Gastroesophageal sphincter (tissue), 4 donors: ENCODE data around the gene METTL26. TPM values are rescaled to one million over a fixed set of nuclear protein-coding genes. Genes with fewer than 3 reads are reported as not detected.

ENCODE experiments used
- ATAC-seq: fragments of 150-250 bp; one replicate; pipeline ENCODE4 v1.9.1; 2016; ENCODE audit warnings: mild to moderate bottlenecking, moderate library complexity
- H3K27ac ChIP-seq, 4 donors: fragments of 200-600 bp; sonication (generic) in 3 of 4; 1 replicate in 3 of 4; 2 replicates in 1 of 4; pipeline ENCODE4 v1.5.1; 2016 to 2019
- H3K27me3 ChIP-seq: fragments of 200-600 bp; sonication (generic); one replicate; pipeline ENCODE4 v1.5.1; 2019
- H3K36me3 ChIP-seq, 2 donors: fragments of 200-600 bp; sonication (generic); one replicate each; pipeline ENCODE4 v1.5.1; 2019; ENCODE audit warnings: control low read depth in 1 of 2
- H3K4me1 ChIP-seq, 3 donors: fragments of 200-600 bp; sonication (generic); 1 replicate in 2 of 3; 2 replicates in 1 of 3; pipeline ENCODE4 v1.5.1; 2016 to 2019; ENCODE audit warnings: control low read depth in 2 of 3
- H3K4me3 ChIP-seq, 2 donors: fragments of 200-600 bp; sonication (generic); one replicate each; pipeline ENCODE4 v1.5.1; 2019; ENCODE audit warnings: mild to moderate bottlenecking in 1 of 2, moderate library complexity in 1 of 2
- H3K9me3 ChIP-seq, 3 donors: fragments of 200-600 bp; sonication (generic); one replicate each; pipeline ENCODE4 v1.5.1; 2017 to 2019; ENCODE audit warnings: control low read depth in 2 of 3
- EP300 ChIP-seq: sonication (generic); formaldehyde crosslinking; IDR thresholded peaks from one replicate; pipeline ENCODE4 v1.6.1; 2017; ENCODE audit warnings: antibody characterized with exemption, mild to moderate bottlenecking
- POLR2A ChIP-seq, 2 donors: fragments of 450-650 bp; IDR thresholded peaks; one replicate each; pipeline ENCODE4 v1.6.1; 2017; ENCODE audit warnings: antibody characterized with exemption in 2 of 2, mild to moderate bottlenecking in 2 of 2, moderate library complexity in 1 of 2
- POLR2AphosphoS5 ChIP-seq: sonication (generic); formaldehyde crosslinking; IDR thresholded peaks from one replicate; pipeline ENCODE4 v1.6.1; 2017; ENCODE audit warnings: antibody characterized with exemption
- WGBS, 2 donors: methylation state at CpG; one replicate each; pipeline ENCODE4 v1.1.5; 2018; ENCODE audit warnings: low coverage in 1 of 2; 5-methylcytosine and 5-hydroxymethylcytosine counted together
- total RNA-seq, 4 donors: library from RNA; depleted of rRNA; stranded (reverse); fragments of >200 nt; gene quantifications; one replicate each; pipeline ENCODE4 v1.1.0, GENCODE V29; 2016
- TF ChIP-seq, protein P1 (sequence below), 4 experiments: fragments of 200-600 bp in 2 of 4; fragments of 450-650 bp in 2 of 4; sonication (generic) in 1 of 4; IDR thresholded peaks; one replicate each; pipeline ENCODE4 v1.5.1; 2017 to 2019; ENCODE audit warnings: antibody characterized with exemption in 4 of 4, mild to moderate bottlenecking in 2 of 4, moderate library complexity in 2 of 4

Gene METTL26
- total RNA-seq, 4 donors from 2014 or later: 94.8 to 146 (median 112) TPM

DNA sequence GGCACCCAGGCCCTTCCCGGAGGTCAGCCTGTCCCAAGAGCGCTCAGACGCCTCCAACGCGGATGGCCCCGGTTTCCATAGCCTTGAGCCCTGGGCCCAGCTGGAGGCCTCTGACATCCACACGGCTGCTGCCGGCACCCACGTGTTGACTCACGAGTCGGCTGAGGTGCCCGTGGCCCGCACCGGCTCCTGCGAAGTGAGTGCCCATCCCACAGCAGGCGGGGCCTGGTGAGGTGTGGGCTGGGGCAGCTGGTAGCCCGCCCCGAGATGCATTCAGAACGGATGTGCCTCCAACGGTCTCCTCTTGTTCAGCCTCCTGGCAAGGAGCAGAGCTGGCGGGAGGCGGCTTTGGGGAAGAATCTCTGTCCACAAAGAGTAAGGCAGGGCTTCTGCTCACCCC, 15.7 kb upstream of the METTL26 start:
- Histone ChIP-seq H3K4me3 (no peak overlapping the region), H3K9me3 (no peaks in the 10 kb centered on the region), H3K27me3 (no peaks in the 10 kb centered on the region), H3K36me3 (peaks cover 0 to 52% of the 10 kb centered on the region in 2 donors), H3K4me1 (peaks cover 0 to 39% (median 21%) of the 10 kb centered on the region in 3 donors), H3K27ac (no peak overlapping the region)
- TF ChIP-seq, protein P1, sequence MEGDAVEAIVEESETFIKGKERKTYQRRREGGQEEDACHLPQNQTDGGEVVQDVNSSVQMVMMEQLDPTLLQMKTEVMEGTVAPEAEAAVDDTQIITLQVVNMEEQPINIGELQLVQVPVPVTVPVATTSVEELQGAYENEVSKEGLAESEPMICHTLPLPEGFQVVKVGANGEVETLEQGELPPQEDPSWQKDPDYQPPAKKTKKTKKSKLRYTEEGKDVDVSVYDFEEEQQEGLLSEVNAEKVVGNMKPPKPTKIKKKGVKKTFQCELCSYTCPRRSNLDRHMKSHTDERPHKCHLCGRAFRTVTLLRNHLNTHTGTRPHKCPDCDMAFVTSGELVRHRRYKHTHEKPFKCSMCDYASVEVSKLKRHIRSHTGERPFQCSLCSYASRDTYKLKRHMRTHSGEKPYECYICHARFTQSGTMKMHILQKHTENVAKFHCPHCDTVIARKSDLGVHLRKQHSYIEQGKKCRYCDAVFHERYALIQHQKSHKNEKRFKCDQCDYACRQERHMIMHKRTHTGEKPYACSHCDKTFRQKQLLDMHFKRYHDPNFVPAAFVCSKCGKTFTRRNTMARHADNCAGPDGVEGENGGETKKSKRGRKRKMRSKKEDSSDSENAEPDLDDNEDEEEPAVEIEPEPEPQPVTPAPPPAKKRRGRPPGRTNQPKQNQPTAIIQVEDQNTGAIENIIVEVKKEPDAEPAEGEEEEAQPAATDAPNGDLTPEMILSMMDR (IDR thresholded peaks at IDR 0.05): no peak
- TF ChIP-seq EP300: no peak
- ATAC-seq: no peak
- no CpG with 5 or more reads among the region's 22 CpGs for WGBS, 2 donors

GRCh38 chr16:649631-650030, 13.5 kb upstream of the METTL26 start:
- no CpG with 5 or more reads among the region's 44 CpGs for WGBS, 2 donors
- Histone ChIP-seq H3K36me3 (peaks cover 0 to 34% of the 10 kb centered on the region in 2 donors), H3K27me3 (no peaks in the 10 kb centered on the region), H3K27ac (peak overlapping the region in 3 of 4 donors; percentile 87 to 93 (median 89)), H3K4me3 (peak overlapping the region; percentile 90 to 92), H3K4me1 (peaks cover 0 to 61% (median 28%) of the 10 kb centered on the region in 3 donors), H3K9me3 (no peaks in the 10 kb centered on the region)
- no peak for ATAC-seq
- TF ChIP-seq POLR2A (IDR thresholded peaks at IDR 0.05): no peak
- TF ChIP-seq, protein P1 (IDR thresholded peaks at IDR 0.05): no peak
- no peak for TF ChIP-seq POLR2AphosphoS5

- Histone ChIP-seq H3K4me1 (peaks cover 0 to 68% (median 28%) of the 10 kb centered on the region in 3 donors), H3K36me3 (peaks cover 0 to 32% of the 10 kb centered on the region in 2 donors)
- peak; percentile 69 for TF ChIP-seq POLR2AphosphoS5
- TF ChIP-seq, protein P1 (IDR thresholded peaks at IDR 0.05): no peak
- peak; percentile 47 to 62 for TF ChIP-seq POLR2A (IDR thresholded peaks at IDR 0.05)
Observed at GRCh38 chr16:648781-649589, 12.9 kb upstream of the METTL26 start, which contains the start of gene WDR90. Gene WDR90, plus strand, starts transcription at chr16:649365. Its CDS starts 52 bp downstream, at chr16:649417.

DNA sequence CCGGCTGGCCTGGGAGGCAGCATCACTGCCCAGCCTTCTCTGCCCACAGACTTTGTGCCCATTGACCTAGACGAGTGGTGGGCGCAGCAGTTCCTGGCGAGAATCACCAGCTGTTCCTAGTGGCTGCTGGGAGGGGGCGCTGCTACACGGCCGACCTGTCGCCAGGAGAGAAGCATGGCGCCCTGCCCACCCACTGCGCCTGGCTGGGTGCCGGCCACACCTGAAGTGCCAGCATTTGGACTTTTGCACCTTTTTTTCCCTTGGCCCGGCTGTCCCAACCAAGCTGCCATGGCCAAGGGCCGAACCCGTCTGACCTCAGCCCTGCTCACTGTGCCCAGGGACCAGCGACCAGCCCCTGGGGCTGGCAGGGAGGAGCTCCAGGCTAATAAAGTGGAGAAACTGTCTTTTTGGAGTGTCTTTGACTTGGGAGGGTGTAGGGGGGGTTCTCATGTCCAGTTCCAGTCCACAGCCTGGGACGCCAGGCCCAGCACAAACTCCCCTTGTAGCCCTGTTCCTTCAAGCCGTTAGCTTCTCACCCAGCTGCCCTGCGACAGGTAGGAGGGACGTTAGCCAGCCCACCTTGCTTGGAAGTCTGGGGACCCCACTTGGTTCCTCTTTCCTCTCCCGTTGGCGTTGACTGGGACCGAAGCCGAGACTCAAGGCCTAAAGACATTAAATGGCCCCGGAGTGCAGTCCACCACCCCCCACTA, 12.1 kb upstream of the METTL26 start:
- no peak for ATAC-seq
- H3K4me1 ChIP-seq: peaks cover 0 to 75% (median 28%) of the 10 kb centered on the region in 3 donors
- no peaks in the 10 kb centered on the region for H3K27me3 ChIP-seq
- 57 to 58% methylated on average over 6 of the region's 24 CpGs for WGBS, 2 donors
- TF ChIP-seq POLR2A (IDR thresholded peaks at IDR 0.05) (no peak), POLR2AphosphoS5 (no peak), EP300 (no peak)
- TF ChIP-seq, protein P1 (IDR thresholded peaks at IDR 0.05): peak in 2 of 4 experiments; percentile 8 to 35
- peaks cover 0 to 25% of the 10 kb centered on the region in 2 donors for H3K36me3 ChIP-seq
- no peaks in the 10 kb centered on the region for H3K9me3 ChIP-seq
- H3K27ac ChIP-seq: peak overlapping the region; percentile 84 to 93 (median 88)
- peak overlapping the region; percentile 90 to 92 for H3K4me3 ChIP-seq

More at GRCh38 chr16:648781-649589, 12.9 kb upstream of the METTL26 start, which contains the start of gene WDR90:
- Histone ChIP-seq H3K4me3 (peak within 1 kb of the TSS; percentile 90 to 92), H3K9me3 (no peaks in the 10 kb centered on the region), H3K27me3 (no peaks in the 10 kb centered on the region), H3K27ac (peak within 1 kb of the TSS; percentile 84 to 93 (median 88))
- WGBS, 2 donors: 20% methylated on average over 1 of the region's 91 CpGs; no CpG with 5 or more reads in 1 of the 2 donors
- ATAC-seq: peak; percentile 97
